HepG2 (cell line): ENCODE results near the gene TRERF1. TPM values are rescaled to one million over a fixed set of nuclear protein-coding genes. Genes with fewer than 3 reads are reported as not detected.

Experiments
- ATAC-seq: fragments of 200-7000 bp; cut with Tn5 transposase; 3 replicates; pipeline ENCODE4 v1.9.1; 2020; ENCODE audit warnings: mild to moderate bottlenecking, moderate library complexity
- BruUV-seq: library from RNA; stranded (reverse); fragments of 400-500 nt; replicated peaks from 2 replicates; lab custom pipeline; 2021; lab: Mats Ljungman, UMichigan
- CTCF ChIA-PET: fragments of 300-600 bp; formaldehyde crosslinking; extraction: SDS; loops from one replicate; lab custom pipeline; 2021; ENCODE audit warnings: low total read pairs, inconsistent platforms, low intra/inter-chr PET ratio; lab: Yijun Ruan, JAX
- POLR2A ChIA-PET: fragments of 350-600 bp; sonication (Branson Sonifier 250); formaldehyde crosslinking; loops from one replicate; lab custom pipeline; 2020; ENCODE audit warnings: antibody characterized with exemption, inconsistent platforms; lab: Yijun Ruan, JAX
- DNase-seq: peaks from one replicate; pipeline ENCODE4 v3.0.0-alpha.2; 2015; ENCODE audit warnings: low spot score
- FAIRE-seq: peaks from 3 replicates; lab custom pipeline; 2011; peaks lifted over from hg19 to GRCh38; lab: Jason Lieb, UNC
- H2AFZ ChIP-seq: one replicate; pipeline ENCODE4 v1.6.1; 2011; ENCODE audit warnings: low read length, inconsistent platforms
- H3K27ac ChIP-seq: fragments of 300-600 bp; 3 replicates; pipeline ENCODE4 v1.8.0; 2011; ENCODE audit warnings: mixed run types, mild to moderate bottlenecking, mixed read lengths, low read length, inconsistent platforms; ENCODE audit not compliant: insufficient read depth; ENCODE audit errors: extremely low read length
- H3K27me3 ChIP-seq, 2 experiments: fragments of 200-600 bp in 1 of 2; 2 replicates in 1 of 2; 3 replicates in 1 of 2; pipeline versions ENCODE4 v1.6.0 to v1.8.0; 2011; ENCODE audit warnings: low read length in 2 of 2, mild to moderate bottlenecking in 2 of 2, moderate library complexity in 2 of 2, inconsistent platforms in 1 of 2; ENCODE audit not compliant: insufficient read depth in 2 of 2, control insufficient read depth in 1 of 2
- H3K36me3 ChIP-seq, 2 experiments: fragments of 200-600 bp in 1 of 2; replicated peaks in 1 of 2; 2 replicates in 1 of 2; 3 replicates in 1 of 2; pipeline versions ENCODE4 v1.5.1 to v1.8.0; 2011; ENCODE audit warnings: low read length in 2 of 2, inconsistent platforms in 1 of 2; ENCODE audit not compliant: insufficient read depth in 2 of 2, control insufficient read depth in 1 of 2
- H3K4me1 ChIP-seq: 2 replicates; pipeline ENCODE4 v1.5.1; 2012; ENCODE audit warnings: low read length, inconsistent platforms; ENCODE audit not compliant: insufficient read depth
- H3K4me2 ChIP-seq: 2 replicates; pipeline ENCODE4 v1.6.0; 2011; ENCODE audit warnings: low read depth, low read length, inconsistent platforms
- H3K4me3 ChIP-seq, 3 experiments: fragments of 200-600 bp in 1 of 3; sonication (generic), shearing (Covaris generic) in 1 of 3; replicated peaks in 1 of 3; 2 replicates each; pipeline ENCODE4 v1.5.1; 2011 to 2016; ENCODE audit warnings: low read length in 3 of 3, inconsistent platforms in 2 of 3, low read depth in 2 of 3, mild to moderate bottlenecking in 2 of 3, control low read depth in 1 of 3, mixed read lengths in 1 of 3; ENCODE audit not compliant: insufficient read depth in 1 of 3
- H3K79me2 ChIP-seq: one replicate; pipeline ENCODE4 v1.6.1; 2011; ENCODE audit warnings: low read length, inconsistent platforms; ENCODE audit not compliant: insufficient read depth
- H3K9ac ChIP-seq: 2 replicates; pipeline ENCODE4 v1.6.0; 2011; ENCODE audit warnings: mild to moderate bottlenecking, low read depth, low read length, inconsistent platforms; ENCODE audit not compliant: insufficient read depth
- H3K9me3 ChIP-seq: 2 replicates; pipeline ENCODE4 v1.5.1; 2012; ENCODE audit warnings: mild to moderate bottlenecking, low read length
- H4K20me1 ChIP-seq: 2 replicates; pipeline ENCODE4 v1.6.0; 2011; ENCODE audit warnings: inconsistent platforms, mild to moderate bottlenecking, low read length, moderate library complexity; ENCODE audit not compliant: insufficient read depth
- CEBPB ChIP-seq: IDR thresholded peaks from 2 replicates; pipeline ENCODE4 v1.6.1; 2011; ENCODE audit warnings: low read depth, low read length, improper control_type of control experiment, borderline replicate concordance
- ZNF18 ChIP-seq: sonication (generic); formaldehyde crosslinking; IDR thresholded peaks from 2 replicates; pipeline ENCODE4 v1.8.0; 2022; ENCODE audit warnings: mild to moderate bottlenecking, missing genetic modification reagents; ENCODE audit not compliant: insufficient replicate concordance
- ZNF276 ChIP-seq: sonication (generic); formaldehyde crosslinking; IDR thresholded peaks from 2 replicates; pipeline ENCODE4 v1.4.0; 2020; ENCODE audit warnings: mild to moderate bottlenecking, low read depth, missing genetic modification reagents
- WGBS: methylation state at CpG from one replicate; pipeline ENCODE4 v1.1.6; 2017; ENCODE audit warnings: low lambda C conversion rate; 5-methylcytosine and 5-hydroxymethylcytosine counted together
- in situ Hi-C: cut with HindIII; loops from 2 replicates; pipeline ENCODE4 v1.10.0; 2017; ENCODE audit warnings: low pct_unique_long_range_greater_than_20kb; ENCODE audit not compliant: extremely low pct_ligation_motif_present
- intact Hi-C: fragments of 100-400 bp; cut with micrococcal nuclease; formaldehyde crosslinking; loops from one replicate; pipeline ENCODE4 v1.10.0; 2022; ENCODE audit not compliant: unreplicated experiment
- polyA plus RNA-seq, 8 experiments: library from polyadenylated mRNA; depleted of rRNA in 3 of 8; stranded (reverse) in 7 of 8; unstranded in 1 of 8; fragments of >200 nt; fragmentation: Illumina TruSeq in 4 of 8; extraction: Trizol in 4 of 8; gene quantifications; 2 replicates each; pipeline versions ENCODE4 v1.2.1 to v1.2.3, GENCODE V29; 2011 to 2016; ENCODE audit warnings: low read depth in 4 of 8, missing spikeins in 1 of 8, mixed read lengths in 1 of 8; ENCODE audit not compliant: insufficient read depth in 1 of 8
- total RNA-seq, 5 experiments: library from RNA; depleted of rRNA; stranded (reverse); fragments of >200 nt; fragmentation: Illumina TruSeq; extraction: Trizol; gene quantifications; 2 replicates each; pipeline ENCODE4 v1.2.3, GENCODE V29; 2016; ENCODE audit warnings: low read depth in 1 of 5

Gene TRERF1
- total and polyA plus RNA-seq, 2 of the 13 experiments (the other 11 are each of a cell fraction or from before 2014, with no cell fraction given): 0.02 TPM; not detected in 1

GRCh38 chr6:42350911-42351310, 100.8 kb downstream of the TRERF1 start:
- ChIA-PET POLR2A (no interaction called here), CTCF (no interaction called here)
- H3K79me2 ChIP-seq: no peaks in the 10 kb centered on the region
- no peak overlapping the region for H2AFZ ChIP-seq
- TF ChIP-seq ZNF18 (CRISPR knock-in tag) (no peak), ZNF276 (CRISPR knock-in tag) (no peak), CEBPB (no peak)
- DNase-seq: no peak
- no peak overlapping the region for H3K9ac ChIP-seq
- no peaks in the 10 kb centered on the region for H3K4me1 ChIP-seq
- WGBS: 3% methylated on average over 3 of the region's 3 CpGs
- ATAC-seq: no peak
- H3K4me2 ChIP-seq: no peak overlapping the region
- H3K27me3 ChIP-seq: peaks cover 0 to 21% of the 10 kb centered on the region in 2 experiments; a peak in 4 of 5 replicates
- in situ Hi-C loops: no loop called here
- no TSS peak for BruUV-seq
- H3K9me3 ChIP-seq: no peaks in the 10 kb centered on the region
- H3K4me3 ChIP-seq: no peak overlapping the region
- intact Hi-C loops: no loop called here
- no peak for FAIRE-seq
- H3K27ac ChIP-seq: no peak overlapping the region
- no peaks in the 10 kb centered on the region for H3K36me3 ChIP-seq
- H4K20me1 ChIP-seq: no peaks in the 10 kb centered on the region
